ENCODE results near the gene PPAN.

PPAN gene

DNA sequence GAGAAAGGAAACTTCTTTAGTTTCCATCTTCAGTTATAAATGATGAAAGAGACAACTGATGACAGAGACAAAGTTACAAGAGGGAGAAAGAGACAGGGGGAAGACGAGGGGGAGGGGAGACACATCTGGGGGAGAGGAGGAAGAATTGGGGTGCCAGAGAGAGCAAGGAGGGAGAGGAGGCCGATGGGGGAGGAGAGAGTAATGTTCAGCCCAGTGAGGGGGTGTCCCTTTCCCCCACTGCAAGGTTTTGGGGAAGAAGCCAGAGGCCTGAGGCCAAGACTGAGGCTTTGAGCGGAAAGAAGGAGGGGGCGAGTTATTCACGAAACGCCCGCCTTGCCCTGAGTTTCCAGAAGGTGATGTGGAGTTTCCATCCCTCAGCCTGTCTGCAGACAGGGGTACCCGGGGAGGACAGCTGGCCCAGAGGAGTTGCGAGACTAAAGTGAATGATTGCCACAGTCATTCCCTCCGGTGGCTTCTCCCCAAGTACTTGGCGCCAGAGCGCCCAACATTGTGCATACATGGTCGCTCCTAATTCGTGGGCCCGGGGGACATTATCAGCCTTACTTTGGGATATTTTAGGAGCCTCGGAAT is 558 bp upstream of the PPAN start:
- TF ChIP-seq FOXP2 (optimal IDR thresholded peaks at IDR 0.05; ENCODE audit: borderline replicate concordance, extremely low read depth, extremely low read length, insufficient read depth) (no peak), POLR2AphosphoS5 (IDR thresholded peaks at IDR 0.05; ENCODE audit: low read depth, low read length) (no peak)

DNA sequence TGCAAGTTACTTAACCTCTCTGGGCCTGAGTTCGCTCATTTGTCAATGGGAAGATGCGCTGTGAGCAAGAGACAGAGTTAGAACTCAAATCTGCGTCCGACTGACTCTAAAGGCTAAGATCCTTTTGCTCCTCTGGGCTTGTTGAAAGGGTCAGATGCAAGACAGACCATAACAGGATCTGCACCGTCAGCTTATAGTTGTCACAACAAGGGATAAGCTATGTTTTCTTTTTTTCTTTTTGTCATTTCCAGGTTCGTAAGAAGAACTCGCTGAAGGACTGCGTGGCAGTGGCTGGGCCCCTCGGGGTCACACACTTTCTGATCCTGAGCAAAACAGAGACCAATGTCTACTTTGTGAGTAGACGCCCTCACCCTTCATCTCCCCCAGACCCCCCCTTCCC is 1.1 kb downstream of the PPAN start:
- TF ChIP-seq FOXP2 (optimal IDR thresholded peaks at IDR 0.05; ENCODE audit: borderline replicate concordance, extremely low read depth, extremely low read length, insufficient read depth) (no peak), POLR2AphosphoS5 (IDR thresholded peaks at IDR 0.05; ENCODE audit: low read depth, low read length) (no peak), SIN3A (IDR thresholded peaks at IDR 0.05; ENCODE audit: borderline replicate concordance, insufficient read depth, low read length) (no peak), TAF1 (IDR thresholded peaks at IDR 0.05; ENCODE audit: borderline replicate concordance, insufficient read depth, low read length) (no peak)
- TF ChIP-seq, protein P1, sequence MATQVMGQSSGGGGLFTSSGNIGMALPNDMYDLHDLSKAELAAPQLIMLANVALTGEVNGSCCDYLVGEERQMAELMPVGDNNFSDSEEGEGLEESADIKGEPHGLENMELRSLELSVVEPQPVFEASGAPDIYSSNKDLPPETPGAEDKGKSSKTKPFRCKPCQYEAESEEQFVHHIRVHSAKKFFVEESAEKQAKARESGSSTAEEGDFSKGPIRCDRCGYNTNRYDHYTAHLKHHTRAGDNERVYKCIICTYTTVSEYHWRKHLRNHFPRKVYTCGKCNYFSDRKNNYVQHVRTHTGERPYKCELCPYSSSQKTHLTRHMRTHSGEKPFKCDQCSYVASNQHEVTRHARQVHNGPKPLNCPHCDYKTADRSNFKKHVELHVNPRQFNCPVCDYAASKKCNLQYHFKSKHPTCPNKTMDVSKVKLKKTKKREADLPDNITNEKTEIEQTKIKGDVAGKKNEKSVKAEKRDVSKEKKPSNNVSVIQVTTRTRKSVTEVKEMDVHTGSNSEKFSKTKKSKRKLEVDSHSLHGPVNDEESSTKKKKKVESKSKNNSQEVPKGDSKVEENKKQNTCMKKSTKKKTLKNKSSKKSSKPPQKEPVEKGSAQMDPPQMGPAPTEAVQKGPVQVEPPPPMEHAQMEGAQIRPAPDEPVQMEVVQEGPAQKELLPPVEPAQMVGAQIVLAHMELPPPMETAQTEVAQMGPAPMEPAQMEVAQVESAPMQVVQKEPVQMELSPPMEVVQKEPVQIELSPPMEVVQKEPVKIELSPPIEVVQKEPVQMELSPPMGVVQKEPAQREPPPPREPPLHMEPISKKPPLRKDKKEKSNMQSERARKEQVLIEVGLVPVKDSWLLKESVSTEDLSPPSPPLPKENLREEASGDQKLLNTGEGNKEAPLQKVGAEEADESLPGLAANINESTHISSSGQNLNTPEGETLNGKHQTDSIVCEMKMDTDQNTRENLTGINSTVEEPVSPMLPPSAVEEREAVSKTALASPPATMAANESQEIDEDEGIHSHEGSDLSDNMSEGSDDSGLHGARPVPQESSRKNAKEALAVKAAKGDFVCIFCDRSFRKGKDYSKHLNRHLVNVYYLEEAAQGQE (IDR thresholded peaks at IDR 0.05; ENCODE audit: insufficient read depth in 1 of 2, low read depth in 2 of 2, low read length in 2 of 2): no peak

DNA sequence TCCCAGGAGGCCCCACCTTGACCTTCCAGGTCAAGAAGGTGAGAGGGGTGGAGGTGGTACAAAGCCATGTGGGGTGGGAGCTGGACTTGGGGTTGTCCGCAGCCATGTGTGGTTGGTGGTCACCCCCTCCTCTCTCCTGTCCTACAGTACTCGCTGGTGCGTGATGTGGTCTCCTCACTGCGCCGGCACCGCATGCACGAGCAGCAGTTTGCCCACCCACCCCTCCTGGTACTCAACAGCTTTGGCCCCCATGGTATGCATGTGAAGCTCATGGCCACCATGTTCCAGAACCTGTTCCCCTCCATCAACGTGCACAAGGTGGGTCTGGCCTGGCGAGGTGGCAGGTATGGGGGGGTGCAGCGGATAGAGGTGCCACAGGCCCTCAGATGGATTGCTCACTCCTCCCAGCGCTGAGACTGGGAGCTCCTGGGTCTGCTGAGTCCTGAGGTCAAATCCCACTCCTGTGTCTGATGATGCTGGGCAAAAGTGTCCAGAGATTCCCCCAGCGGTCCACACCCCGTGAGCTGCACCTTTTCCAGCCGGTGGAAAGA is 1.7 kb downstream of the PPAN start:
- TF ChIP-seq TAF1 (IDR thresholded peaks at IDR 0.05; ENCODE audit: borderline replicate concordance, insufficient read depth, low read length) (no peak), SIN3A (IDR thresholded peaks at IDR 0.05; ENCODE audit: borderline replicate concordance, insufficient read depth, low read length) (no peak), FOXP2 (optimal IDR thresholded peaks at IDR 0.05; ENCODE audit: borderline replicate concordance, extremely low read depth, extremely low read length, insufficient read depth) (no peak), POLR2AphosphoS5 (IDR thresholded peaks at IDR 0.05; ENCODE audit: low read depth, low read length) (no peak)
- TF ChIP-seq, protein P1 (IDR thresholded peaks at IDR 0.05; ENCODE audit: insufficient read depth in 1 of 2, low read depth in 2 of 2, low read length in 2 of 2): no peak

DNA sequence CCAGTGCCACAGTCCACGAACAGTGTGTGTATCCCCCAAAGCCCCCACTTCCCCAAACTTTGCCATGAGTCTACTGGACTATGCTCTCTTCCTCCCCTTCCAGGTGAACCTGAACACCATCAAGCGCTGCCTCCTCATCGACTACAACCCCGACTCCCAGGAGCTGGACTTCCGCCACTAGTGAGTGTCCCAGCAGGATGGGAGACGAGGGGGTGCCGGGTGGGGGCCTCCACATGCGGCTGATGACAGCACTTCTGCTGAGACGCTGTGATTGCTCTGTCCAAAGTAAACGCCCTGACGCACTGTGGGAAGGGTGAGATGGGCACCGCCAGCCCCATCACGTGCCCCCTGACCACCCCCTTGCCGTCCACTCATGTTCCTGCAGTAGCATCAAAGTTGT is 3.4 kb downstream of the PPAN start:
- TF ChIP-seq TAF1 (IDR thresholded peaks at IDR 0.05; ENCODE audit: borderline replicate concordance, insufficient read depth, low read length): no peak
- TF ChIP-seq POLR2AphosphoS5 (IDR thresholded peaks at IDR 0.05; ENCODE audit: low read depth, low read length): no peak
- no peak for TF ChIP-seq SIN3A (IDR thresholded peaks at IDR 0.05; ENCODE audit: borderline replicate concordance, insufficient read depth, low read length)
- TF ChIP-seq FOXP2 (optimal IDR thresholded peaks at IDR 0.05; ENCODE audit: borderline replicate concordance, extremely low read depth, extremely low read length, insufficient read depth): no peak
- TF ChIP-seq, protein P1 (IDR thresholded peaks at IDR 0.05; ENCODE audit: insufficient read depth in 1 of 2, low read depth in 2 of 2, low read length in 2 of 2): no peak

DNA sequence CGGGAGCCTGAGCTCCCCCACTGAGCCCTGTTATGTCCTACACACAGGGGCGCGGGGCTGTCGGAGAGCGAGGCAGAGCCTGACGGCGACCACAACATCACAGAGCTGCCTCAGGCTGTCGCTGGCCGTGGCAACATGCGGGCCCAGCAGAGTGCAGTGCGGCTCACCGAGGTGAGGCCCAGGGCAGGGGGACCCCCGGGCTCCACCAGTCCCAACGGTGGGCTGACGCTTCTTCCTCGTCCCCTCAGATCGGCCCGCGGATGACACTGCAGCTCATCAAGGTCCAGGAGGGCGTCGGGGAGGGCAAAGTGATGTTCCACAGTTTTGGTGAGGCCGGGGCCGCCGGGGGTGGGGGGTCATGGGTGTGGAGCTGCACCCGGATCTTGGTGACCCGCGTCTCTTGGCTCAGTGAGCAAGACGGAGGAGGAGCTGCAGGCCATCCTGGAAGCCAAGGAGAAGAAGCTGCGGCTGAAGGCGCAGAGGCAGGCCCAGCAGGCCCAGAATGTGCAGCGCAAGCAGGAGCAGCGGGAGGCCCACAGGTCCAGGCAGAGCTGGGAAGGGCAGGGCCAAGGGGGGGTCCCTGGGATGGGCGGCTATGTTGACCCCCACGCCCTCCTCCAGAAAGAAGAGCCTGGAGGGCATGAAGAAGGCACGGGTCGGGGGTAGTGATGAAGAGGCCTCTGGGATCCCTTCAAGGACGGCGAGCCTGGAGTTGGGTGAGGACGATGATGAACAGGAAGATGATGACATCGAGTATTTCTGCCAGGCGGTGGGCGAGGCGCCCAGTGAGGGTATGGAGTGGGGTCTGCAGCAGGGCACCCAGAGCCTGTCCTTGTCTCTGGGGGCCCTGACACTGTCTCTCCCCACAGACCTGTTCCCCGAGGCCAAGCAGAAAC is 4.2 kb downstream of the PPAN start:
- no peak for TF ChIP-seq SIN3A (IDR thresholded peaks at IDR 0.05; ENCODE audit: borderline replicate concordance, insufficient read depth, low read length)
- no peak for TF ChIP-seq POLR2AphosphoS5 (IDR thresholded peaks at IDR 0.05; ENCODE audit: low read depth, low read length)
- TF ChIP-seq, protein P1 (IDR thresholded peaks at IDR 0.05; ENCODE audit: insufficient read depth in 1 of 2, low read depth in 2 of 2, low read length in 2 of 2): no peak
- TF ChIP-seq FOXP2 (optimal IDR thresholded peaks at IDR 0.05; ENCODE audit: borderline replicate concordance, extremely low read depth, extremely low read length, insufficient read depth): no peak
- no peak for TF ChIP-seq TAF1 (IDR thresholded peaks at IDR 0.05; ENCODE audit: borderline replicate concordance, insufficient read depth, low read length)
